ENCODE measurements around the gene S100A11.
A peak's percentile ranks its signal among the peaks of the same experiment; 100 is the strongest.

- TF ChIP-seq CTCF (IDR thresholded peaks at IDR 0.05) (no peak), POLR2AphosphoS5 (IDR thresholded peaks at IDR 0.05; ENCODE audit: low read depth, low read length) (0 out of 2 replicates have a peak, but pooled peaks have one; percentile 6), REST (IDR thresholded peaks at IDR 0.05; ENCODE audit: insufficient read depth in 1 of 2, low read depth in 2 of 2, low read length in 1 of 2) (no peak), SIN3A (IDR thresholded peaks at IDR 0.05; ENCODE audit: borderline replicate concordance, insufficient read depth, low read depth, low read length) (no peak), TCF7L2 (IDR thresholded peaks at IDR 0.05; ENCODE audit: low read depth, low read length) (no peak)
Observed at GRCh38 chr1:151990058-151990855, 46.5 kb downstream of the S100A11 start.
